Gastroesophageal sphincter (tissue), 3 donors: ENCODE data around the gene PAH.

Experiments used
- EP300 ChIP-seq: sonication (generic); formaldehyde crosslinking; IDR thresholded peaks from one replicate; pipeline ENCODE4 v1.6.1; 2017; ENCODE audit warnings: antibody characterized with exemption, mild to moderate bottlenecking
- POLR2A ChIP-seq, 2 donors: fragments of 450-650 bp; IDR thresholded peaks; one replicate each; pipeline ENCODE4 v1.6.1; 2017; ENCODE audit warnings: antibody characterized with exemption in 2 of 2, mild to moderate bottlenecking in 2 of 2, moderate library complexity in 1 of 2
- TF ChIP-seq, protein P1 (sequence below), 4 experiments: fragments of 200-600 bp in 2 of 4; fragments of 450-650 bp in 2 of 4; sonication (generic) in 1 of 4; IDR thresholded peaks; one replicate each; pipeline ENCODE4 v1.5.1; 2017 to 2019; ENCODE audit warnings: antibody characterized with exemption in 4 of 4, mild to moderate bottlenecking in 2 of 4, moderate library complexity in 2 of 4

DNA sequence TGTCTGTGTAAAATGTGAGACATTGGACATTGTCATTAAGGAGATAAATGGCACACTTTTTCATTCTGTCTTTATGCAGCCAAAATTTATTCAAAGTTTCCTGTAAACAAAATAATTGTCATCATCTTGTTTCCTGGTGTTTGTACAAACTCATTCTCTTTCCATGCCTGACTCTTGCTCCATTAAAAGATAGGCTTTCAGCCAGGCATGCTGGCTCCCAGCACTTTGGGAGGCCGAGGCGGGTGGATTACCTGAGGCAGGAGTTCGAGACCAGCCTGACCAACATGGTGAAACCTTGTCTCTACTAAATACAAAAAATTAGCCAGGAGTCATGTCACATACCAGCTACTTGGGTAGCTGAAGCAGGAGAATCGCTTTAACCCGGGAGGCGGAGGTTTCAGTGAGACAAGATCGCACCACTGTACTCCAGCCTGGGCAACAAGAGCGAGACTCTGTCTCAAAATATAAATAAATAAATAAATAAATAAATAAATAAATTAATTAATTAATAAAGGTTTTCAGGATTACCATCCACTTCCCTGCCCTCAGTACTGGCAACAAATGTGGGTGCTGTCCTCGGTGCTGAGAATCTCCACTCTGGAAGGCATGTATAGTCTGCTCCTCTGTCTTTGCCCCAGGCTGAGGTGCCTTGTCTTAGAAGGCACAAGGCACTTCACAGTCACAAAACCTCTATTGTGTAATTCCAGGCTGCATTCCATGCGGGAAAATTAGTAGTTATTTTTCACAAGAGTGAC is 83.2 kb downstream of the PAH start:
- TF ChIP-seq, protein P1, sequence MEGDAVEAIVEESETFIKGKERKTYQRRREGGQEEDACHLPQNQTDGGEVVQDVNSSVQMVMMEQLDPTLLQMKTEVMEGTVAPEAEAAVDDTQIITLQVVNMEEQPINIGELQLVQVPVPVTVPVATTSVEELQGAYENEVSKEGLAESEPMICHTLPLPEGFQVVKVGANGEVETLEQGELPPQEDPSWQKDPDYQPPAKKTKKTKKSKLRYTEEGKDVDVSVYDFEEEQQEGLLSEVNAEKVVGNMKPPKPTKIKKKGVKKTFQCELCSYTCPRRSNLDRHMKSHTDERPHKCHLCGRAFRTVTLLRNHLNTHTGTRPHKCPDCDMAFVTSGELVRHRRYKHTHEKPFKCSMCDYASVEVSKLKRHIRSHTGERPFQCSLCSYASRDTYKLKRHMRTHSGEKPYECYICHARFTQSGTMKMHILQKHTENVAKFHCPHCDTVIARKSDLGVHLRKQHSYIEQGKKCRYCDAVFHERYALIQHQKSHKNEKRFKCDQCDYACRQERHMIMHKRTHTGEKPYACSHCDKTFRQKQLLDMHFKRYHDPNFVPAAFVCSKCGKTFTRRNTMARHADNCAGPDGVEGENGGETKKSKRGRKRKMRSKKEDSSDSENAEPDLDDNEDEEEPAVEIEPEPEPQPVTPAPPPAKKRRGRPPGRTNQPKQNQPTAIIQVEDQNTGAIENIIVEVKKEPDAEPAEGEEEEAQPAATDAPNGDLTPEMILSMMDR (IDR thresholded peaks at IDR 0.05): no peak
- TF ChIP-seq POLR2A (IDR thresholded peaks at IDR 0.05): no peak
- TF ChIP-seq EP300: no peak
